Activated naive CD8-positive, alpha-beta T cell (primary cell): ENCODE data around the gene SSBP2.
A peak's percentile ranks its signal among the peaks of the same experiment; 100 is the strongest.

Source experiments
- H3K27ac Mint-ChIP-seq: one replicate; pipeline ENCODE4 v1.8.0; 2021; ENCODE audit warnings: mixed read lengths
- H3K27me3 Mint-ChIP-seq: one replicate; pipeline ENCODE4 v1.8.0; 2021; ENCODE audit warnings: mixed read lengths
- H3K36me3 Mint-ChIP-seq: one replicate; pipeline ENCODE4 v1.8.0; 2021; ENCODE audit warnings: mixed read lengths
- H3K4me1 Mint-ChIP-seq: one replicate; pipeline ENCODE4 v1.8.0; 2021; ENCODE audit warnings: low read depth, mixed read lengths
- H3K4me3 Mint-ChIP-seq: one replicate; pipeline ENCODE4 v1.8.0; 2021; ENCODE audit warnings: mild to moderate bottlenecking, mixed read lengths
- H3K9me3 Mint-ChIP-seq: one replicate; pipeline ENCODE4 v1.8.0; 2021; ENCODE audit warnings: low read depth, mixed read lengths

SSBP2 gene

GRCh38 chr5:81751009-81751835 is at the start of gene SSBP2:
Gene SSBP2, minus strand, starts transcription at chr5:81751097. Its CDS starts 55 bp downstream, at chr5:81751042.
- H3K4me3 Mint-ChIP-seq = peak within 1 kb of the TSS; percentile 92
- H3K4me1 Mint-ChIP-seq = peaks cover 31% of the 10 kb centered on the region
- H3K27ac Mint-ChIP-seq = peak within 1 kb of the TSS; percentile 86
- no peaks in the 10 kb centered on the region for H3K9me3 Mint-ChIP-seq
- H3K36me3 Mint-ChIP-seq = no peaks in the 10 kb centered on the region
- H3K27me3 Mint-ChIP-seq = no peaks in the 10 kb centered on the region

GRCh38 chr5:81795666-81796065 is 44.8 kb upstream of the SSBP2 start:
- no peaks in the 10 kb centered on the region for H3K27me3 Mint-ChIP-seq
- H3K4me3 Mint-ChIP-seq = no peak overlapping the region
- H3K4me1 Mint-ChIP-seq = no peaks in the 10 kb centered on the region
- H3K9me3 Mint-ChIP-seq = no peaks in the 10 kb centered on the region
- H3K36me3 Mint-ChIP-seq = no peaks in the 10 kb centered on the region
- no peak overlapping the region for H3K27ac Mint-ChIP-seq

- no peaks in the 10 kb centered on the region for H3K36me3 Mint-ChIP-seq
- H3K9me3 Mint-ChIP-seq = no peaks in the 10 kb centered on the region
- no peak overlapping the region for H3K27ac Mint-ChIP-seq
- no peaks in the 10 kb centered on the region for H3K4me1 Mint-ChIP-seq
- no peaks in the 10 kb centered on the region for H3K27me3 Mint-ChIP-seq
- no peak overlapping the region for H3K4me3 Mint-ChIP-seq
These were observed 43.3 kb upstream of the SSBP2 start for GRCh38 chr5:81794226-81794625.

- no peaks in the 10 kb centered on the region for H3K36me3 Mint-ChIP-seq
- no peaks in the 10 kb centered on the region for H3K9me3 Mint-ChIP-seq
- H3K27ac Mint-ChIP-seq = no peak overlapping the region
- H3K4me1 Mint-ChIP-seq = peaks cover 11% of the 10 kb centered on the region
- H3K27me3 Mint-ChIP-seq = no peaks in the 10 kb centered on the region
- H3K4me3 Mint-ChIP-seq = no peak overlapping the region
These were observed 39.4 kb upstream of the SSBP2 start for GRCh38 chr5:81790336-81790735.

- Mint-ChIP-seq H3K27me3 (no peaks in the 10 kb centered on the region), H3K27ac (no peak overlapping the region), H3K4me3 (no peak overlapping the region), H3K4me1 (peaks cover 11% of the 10 kb centered on the region), H3K9me3 (no peaks in the 10 kb centered on the region), H3K36me3 (no peaks in the 10 kb centered on the region)
These were observed 38.1 kb upstream of the SSBP2 start for GRCh38 chr5:81789033-81789432.

GRCh38 chr5:81788329-81788728 is 37.4 kb upstream of the SSBP2 start:
- Mint-ChIP-seq H3K36me3 (no peaks in the 10 kb centered on the region), H3K27ac (no peak overlapping the region), H3K9me3 (no peaks in the 10 kb centered on the region), H3K4me3 (no peak overlapping the region), H3K4me1 (peaks cover 11% of the 10 kb centered on the region), H3K27me3 (no peaks in the 10 kb centered on the region)

GRCh38 chr5:81787474-81788242 is 36.8 kb upstream of the SSBP2 start:
- Mint-ChIP-seq H3K27me3 (no peaks in the 10 kb centered on the region), H3K4me3 (no peak overlapping the region), H3K27ac (no peak overlapping the region), H3K4me1 (peaks cover 11% of the 10 kb centered on the region), H3K36me3 (no peaks in the 10 kb centered on the region), H3K9me3 (no peaks in the 10 kb centered on the region)

GRCh38 chr5:81786991-81787390 is 36.1 kb upstream of the SSBP2 start:
- H3K4me3 Mint-ChIP-seq = no peak overlapping the region
- no peaks in the 10 kb centered on the region for H3K9me3 Mint-ChIP-seq

GRCh38 chr5:81786496-81786895 is 35.6 kb upstream of the SSBP2 start:
- Mint-ChIP-seq H3K4me1 (peaks cover 11% of the 10 kb centered on the region), H3K4me3 (no peak overlapping the region), H3K27me3 (no peaks in the 10 kb centered on the region), H3K9me3 (no peaks in the 10 kb centered on the region), H3K27ac (no peak overlapping the region), H3K36me3 (no peaks in the 10 kb centered on the region)

More at GRCh38 chr5:81786991-81787390, 36.1 kb upstream of the SSBP2 start:
- peaks cover 11% of the 10 kb centered on the region for H3K4me1 Mint-ChIP-seq
- H3K27ac Mint-ChIP-seq = no peak overlapping the region
- no peaks in the 10 kb centered on the region for H3K36me3 Mint-ChIP-seq
- no peaks in the 10 kb centered on the region for H3K27me3 Mint-ChIP-seq

- no peaks in the 10 kb centered on the region for H3K9me3 Mint-ChIP-seq
- no peaks in the 10 kb centered on the region for H3K36me3 Mint-ChIP-seq
- H3K4me3 Mint-ChIP-seq = no peak overlapping the region
- no peak overlapping the region for H3K27ac Mint-ChIP-seq
- H3K4me1 Mint-ChIP-seq = peaks cover 14% of the 10 kb centered on the region
- H3K27me3 Mint-ChIP-seq = no peaks in the 10 kb centered on the region
These were observed 34.4 kb upstream of the SSBP2 start for GRCh38 chr5:81785322-81785721.

- H3K27ac Mint-ChIP-seq = no peak overlapping the region
- no peaks in the 10 kb centered on the region for H3K9me3 Mint-ChIP-seq
- H3K4me3 Mint-ChIP-seq = no peak overlapping the region
- peaks cover 30% of the 10 kb centered on the region for H3K4me1 Mint-ChIP-seq
- no peaks in the 10 kb centered on the region for H3K36me3 Mint-ChIP-seq
- H3K27me3 Mint-ChIP-seq = no peaks in the 10 kb centered on the region
These were observed 32.5 kb upstream of the SSBP2 start for GRCh38 chr5:81783401-81783800.

GRCh38 chr5:81782811-81783210 is 31.9 kb upstream of the SSBP2 start:
- Mint-ChIP-seq H3K9me3 (no peaks in the 10 kb centered on the region), H3K36me3 (no peaks in the 10 kb centered on the region), H3K4me1 (peaks cover 27% of the 10 kb centered on the region), H3K27ac (no peak overlapping the region), H3K4me3 (no peak overlapping the region), H3K27me3 (no peaks in the 10 kb centered on the region)

- Mint-ChIP-seq H3K4me3 (peak overlapping the region; percentile 84), H3K36me3 (no peaks in the 10 kb centered on the region), H3K27me3 (no peaks in the 10 kb centered on the region), H3K4me1 (peaks cover 22% of the 10 kb centered on the region), H3K27ac (peak overlapping the region; percentile 91), H3K9me3 (no peaks in the 10 kb centered on the region)
These were observed 29.0 kb upstream of the SSBP2 start for GRCh38 chr5:81779916-81780266.

GRCh38 chr5:81779125-81779915 is 28.4 kb upstream of the SSBP2 start:
- no peaks in the 10 kb centered on the region for H3K27me3 Mint-ChIP-seq
- H3K9me3 Mint-ChIP-seq = no peaks in the 10 kb centered on the region

GRCh38 chr5:81778642-81779041 is 27.7 kb upstream of the SSBP2 start:
- Mint-ChIP-seq H3K36me3 (no peaks in the 10 kb centered on the region), H3K4me1 (peaks cover 22% of the 10 kb centered on the region), H3K27ac (peak overlapping the region; percentile 91), H3K27me3 (no peaks in the 10 kb centered on the region), H3K9me3 (no peaks in the 10 kb centered on the region), H3K4me3 (peak overlapping the region; percentile 84)

More at GRCh38 chr5:81779125-81779915, 28.4 kb upstream of the SSBP2 start:
- no peaks in the 10 kb centered on the region for H3K36me3 Mint-ChIP-seq
- peak overlapping the region; percentile 91 for H3K27ac Mint-ChIP-seq
- peaks cover 22% of the 10 kb centered on the region for H3K4me1 Mint-ChIP-seq
- H3K4me3 Mint-ChIP-seq = peak overlapping the region; percentile 84
